Activated CD4-positive, alpha-beta T cell treated with anti-CD3 and anti-CD28 coated beads, Interleukin-2, amount 10 ng/mL, durations not matched to agents 7 days and 5 days (primary cell): ENCODE measurements around the gene FBF1. TPM values are rescaled to one million over a fixed set of nuclear protein-coding genes. Genes with fewer than 3 reads are reported as not detected.
"Not testable (repeated sequence)": the region's sequence is repeated elsewhere in the genome, so short reads cannot be mapped to it uniquely, and the experiment has no call there.

ENCODE experiments used
- CTCF ChIA-PET: fragments of 350-600 bp; sonication (Branson Sonifier 250); formaldehyde crosslinking; loops from one replicate; lab custom pipeline; 2021; ENCODE audit warnings: antibody characterized with exemption; lab: Charles Lee
- POLR2A ChIA-PET: fragments of 350-600 bp; sonication (Branson Sonifier 250); formaldehyde crosslinking; loops from one replicate; lab custom pipeline; 2021; ENCODE audit warnings: antibody characterized with exemption; lab: Charles Lee
- DNase-seq: peaks from one replicate; pipeline ENCODE4 v3.0.0-alpha.2; 2020
- H3K27ac Mint-ChIP-seq: one replicate; pipeline ENCODE4 v1.8.0; 2021; ENCODE audit warnings: mild to moderate bottlenecking, moderate library complexity, mixed read lengths
- H3K27me3 Mint-ChIP-seq: one replicate; pipeline ENCODE4 v1.8.0; 2021; ENCODE audit warnings: mixed read lengths
- H3K36me3 Mint-ChIP-seq: one replicate; pipeline ENCODE4 v1.8.0; 2021; ENCODE audit warnings: low read depth, mixed read lengths
- H3K4me1 Mint-ChIP-seq: one replicate; pipeline ENCODE4 v1.8.0; 2021; ENCODE audit warnings: mixed read lengths
- H3K4me3 Mint-ChIP-seq: one replicate; pipeline ENCODE4 v1.8.0; 2021; ENCODE audit warnings: mild to moderate bottlenecking, moderate library complexity, mixed read lengths
- H3K9me3 Mint-ChIP-seq: one replicate; pipeline ENCODE4 v1.8.0; 2021; ENCODE audit warnings: mixed read lengths
- total RNA-seq, 2 experiments: library from RNA; stranded (reverse); gene quantifications; one replicate each; pipeline ENCODE4 v1.2.3, GENCODE V29; 2021

The FBF1 gene
- total RNA-seq, 2 experiments from 2014 or later, result 21.7 to 23.5 TPM

GRCh38 chr17:75896415-75897159 lies 44.3 kb downstream of the FBF1 start, which contains the start of gene TRIM65:
TRIM65 (minus strand) TSS chr17:75896951; CDS start chr17:75896937, 14 bp downstream.
- no peaks in the 10 kb centered on the region for H3K27me3 Mint-ChIP-seq
- CTCF ChIA-PET, result interaction anchor here (0.5 to 4.1 kb wide), 23 partner anchors 9 to 501 kb away, joined by 3 to 17 read pairs (median 4); partner anchors contain the start of genes TRIM47 and WBP2
- peaks cover 25% of the 10 kb centered on the region for H3K4me1 Mint-ChIP-seq

GRCh38 chr17:75895370-75896155 lies 45.3 kb downstream of the FBF1 start:
- Mint-ChIP-seq H3K4me3 (peak overlapping the region; percentile 74), H3K9me3 (no peaks in the 10 kb centered on the region), H3K4me1 (peaks cover 25% of the 10 kb centered on the region), H3K36me3 (peaks cover 9% of the 10 kb centered on the region), H3K27me3 (no peaks in the 10 kb centered on the region), H3K27ac (peak overlapping the region; percentile 88)
- no peak for DNase-seq
- CTCF ChIA-PET, result interaction anchor here (0.8 to 4.1 kb wide), 18 partner anchors 9 to 502 kb away, joined by 3 to 17 read pairs (median 4); partner anchors contain the start of genes TRIM47 and WBP2
- POLR2A ChIA-PET, result interaction anchor here (0.7 kb wide), 1 partner anchor 66 kb away, joined by 3 read pairs; no protein-coding TSS in a partner anchor

More at GRCh38 chr17:75896415-75897159, 44.3 kb downstream of the FBF1 start, which contains the start of gene TRIM65:
- Mint-ChIP-seq H3K9me3 (no peaks in the 10 kb centered on the region), H3K27ac (peak within 1 kb of the TSS; percentile 88), H3K36me3 (peaks cover 9% of the 10 kb centered on the region), H3K4me3 (peak within 1 kb of the TSS; percentile 74)
- DNase-seq, result peak; percentile 69
- POLR2A ChIA-PET, result interaction anchor here (0.7 to 1.1 kb wide), 3 partner anchors 53 to 67 kb away, joined by 3 read pairs; partner anchors contain the start of gene UNC13D

DNA sequence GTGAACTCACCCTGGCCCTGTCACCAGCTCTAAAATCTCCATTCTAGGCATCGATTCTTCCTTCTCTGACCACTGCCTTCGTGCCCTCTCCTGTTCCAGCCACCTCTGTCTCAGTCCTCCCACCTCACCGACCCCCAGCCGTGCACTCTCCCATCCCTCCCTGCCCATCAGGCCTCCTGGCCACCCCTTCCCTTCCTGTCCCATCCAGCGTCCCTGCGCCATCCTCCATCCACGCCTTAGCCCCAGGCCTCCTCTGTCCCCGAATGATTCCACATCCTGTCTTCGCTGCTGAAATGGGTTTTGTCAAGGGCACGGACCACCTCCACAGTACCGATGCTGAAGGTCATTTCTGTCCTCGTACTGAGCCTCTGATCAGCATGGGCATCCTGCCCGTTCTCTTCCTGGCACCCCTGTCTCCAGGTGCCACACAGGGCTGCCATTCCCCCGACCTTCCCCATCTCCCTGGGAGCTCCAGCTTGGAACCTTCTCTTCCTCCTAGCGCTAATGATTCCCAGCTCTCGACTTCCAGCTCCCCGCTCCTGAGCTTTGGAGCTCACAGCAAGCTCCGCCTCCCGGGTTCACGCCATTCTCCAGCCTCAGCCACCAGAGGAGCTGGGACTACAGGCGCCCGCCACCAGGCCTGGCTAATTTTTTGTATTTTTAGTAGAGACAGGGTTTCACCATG lies 46.7 kb downstream of the FBF1 start:
- peaks cover 9% of the 10 kb centered on the region for H3K36me3 Mint-ChIP-seq
- H3K27ac Mint-ChIP-seq, result peak overlapping the region; percentile 66
- no peaks in the 10 kb centered on the region for H3K27me3 Mint-ChIP-seq
- CTCF ChIA-PET, result interaction anchor here (1.2 to 1.9 kb wide), 3 partner anchors 11 to 17 kb away, joined by 5 to 7 read pairs (median 5); no protein-coding TSS in a partner anchor
- no peak for DNase-seq
- peaks cover 25% of the 10 kb centered on the region for H3K4me1 Mint-ChIP-seq
- peak overlapping the region; percentile 20 for H3K4me3 Mint-ChIP-seq
- POLR2A ChIA-PET, result no interaction called here
- no peaks in the 10 kb centered on the region for H3K9me3 Mint-ChIP-seq

- CTCF ChIA-PET, result interaction anchor here (0.8 to 1.7 kb wide), 3 partner anchors 14 to 405 kb away, joined by 3 to 5 read pairs (median 5); no protein-coding TSS in a partner anchor
- Mint-ChIP-seq H3K27me3 (no peaks in the 10 kb centered on the region), H3K27ac (peak overlapping the region; percentile 22), H3K9me3 (no peaks in the 10 kb centered on the region), H3K4me1 (peaks cover 25% of the 10 kb centered on the region), H3K36me3 (peaks cover 7% of the 10 kb centered on the region), H3K4me3 (no peak overlapping the region)
- DNase-seq, result no peak
- POLR2A ChIA-PET, result no interaction called here
Measured at GRCh38 chr17:75893305-75894048, 47.4 kb downstream of the FBF1 start.

- Mint-ChIP-seq H3K36me3 (peaks cover 8% of the 10 kb centered on the region), H3K9me3 (no peaks in the 10 kb centered on the region), H3K27ac (no peak overlapping the region), H3K4me1 (peaks cover 25% of the 10 kb centered on the region), H3K4me3 (no peak overlapping the region), H3K27me3 (no peaks in the 10 kb centered on the region)
- DNase-seq, result no peak
- ChIA-PET POLR2A (no interaction called here), CTCF (interaction anchor here (0.8 to 2.3 kb wide), 3 partner anchors 15 to 406 kb away, joined by 3 to 9 read pairs (median 3); partner anchors contain the start of gene TRIM47)
Measured at GRCh38 chr17:75892556-75893224, 48.2 kb downstream of the FBF1 start.

GRCh38 chr17:75891605-75892555 lies 49.0 kb downstream of the FBF1 start:
- ChIA-PET POLR2A (no interaction called here), CTCF (interaction anchor here (1.0 to 2.3 kb wide), 2 partner anchors 14 to 16 kb away, joined by 3 to 9 read pairs; partner anchors contain the start of gene TRIM47)
- H3K36me3 Mint-ChIP-seq, result peaks cover 6% of the 10 kb centered on the region
- H3K4me1 Mint-ChIP-seq, result peaks cover 20% of the 10 kb centered on the region
- no peaks in the 10 kb centered on the region for H3K9me3 Mint-ChIP-seq
- H3K27me3 Mint-ChIP-seq, result no peaks in the 10 kb centered on the region
- no peak for DNase-seq
- no peak overlapping the region for H3K27ac Mint-ChIP-seq
- no peak overlapping the region for H3K4me3 Mint-ChIP-seq

DNA sequence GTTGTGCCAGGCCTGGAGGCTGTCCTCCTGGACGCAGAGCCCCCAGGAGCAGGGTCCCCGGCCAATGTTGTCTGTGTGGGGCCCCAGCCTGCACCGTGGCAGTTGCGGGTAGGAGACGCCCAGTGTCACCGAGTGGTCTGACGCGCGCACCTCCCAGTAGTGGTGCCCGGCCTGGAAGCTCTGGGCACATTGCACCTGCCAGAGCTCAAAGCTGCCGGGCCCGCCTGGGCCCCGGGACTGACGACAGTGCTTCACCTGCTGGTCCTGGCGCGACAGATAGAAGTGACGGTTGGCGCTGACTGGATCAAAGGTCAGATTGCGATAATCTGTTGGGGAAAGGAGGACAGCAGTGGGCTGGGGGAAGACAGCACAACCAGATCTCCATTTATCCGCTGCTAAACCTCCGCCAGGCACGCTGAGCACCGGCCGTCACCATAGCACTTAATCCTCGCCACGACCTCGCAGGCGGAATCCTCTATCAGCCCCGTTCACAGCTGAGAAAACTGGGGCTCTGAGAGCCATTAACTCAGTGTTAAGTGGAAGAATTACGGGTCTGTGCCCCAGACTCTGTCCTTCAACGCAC lies 49.7 kb downstream of the FBF1 start:
- Mint-ChIP-seq H3K27me3 (no peaks in the 10 kb centered on the region), H3K4me3 (no peak overlapping the region), H3K9me3 (no peaks in the 10 kb centered on the region), H3K27ac (no peak overlapping the region), H3K4me1 (peaks cover 20% of the 10 kb centered on the region), H3K36me3 (peaks cover 6% of the 10 kb centered on the region)
- POLR2A ChIA-PET, result no interaction called here
- DNase-seq, result no peak
- CTCF ChIA-PET, result interaction anchor here (0.9 to 2.3 kb wide), 4 partner anchors 10 to 223 kb away, joined by 3 to 9 read pairs (median 4); partner anchors contain the start of genes MRPL38 and TRIM47

DNA sequence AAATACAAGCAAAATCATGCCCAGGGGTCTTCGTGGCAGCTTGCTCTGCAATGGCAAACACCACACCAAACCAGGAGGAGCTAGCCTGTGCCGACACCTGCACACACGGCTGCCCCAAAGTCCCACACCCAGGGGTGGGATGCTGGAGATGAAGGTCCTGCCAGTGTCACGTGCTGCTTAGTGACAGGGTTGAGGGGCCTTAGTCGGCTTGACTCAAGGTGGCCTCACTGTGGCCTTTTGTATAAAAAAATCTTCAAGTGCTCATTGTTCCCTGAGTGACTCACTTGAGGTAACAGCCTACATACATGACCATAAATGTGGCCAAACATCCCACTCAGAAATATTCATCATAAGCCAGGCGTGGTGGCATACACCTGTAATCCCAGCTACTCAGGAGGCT lies 51.4 kb downstream of the FBF1 start:
- H3K4me3 Mint-ChIP-seq, result no peak overlapping the region
- POLR2A ChIA-PET, result interaction anchor here (1.0 kb wide), 1 partner anchor 89 kb away, joined by 4 read pairs; the partner anchor contains the start of gene ACOX1
- peaks cover 5% of the 10 kb centered on the region for H3K36me3 Mint-ChIP-seq
- CTCF ChIA-PET, result interaction anchor here (1.1 to 1.7 kb wide), 3 partner anchors 12 to 176 kb away, joined by 3 to 5 read pairs (median 4); partner anchors contain the start of genes MRPL38 and TRIM47
- no peaks in the 10 kb centered on the region for H3K27me3 Mint-ChIP-seq
- no peak overlapping the region for H3K27ac Mint-ChIP-seq
- H3K4me1 Mint-ChIP-seq, result peaks cover 8% of the 10 kb centered on the region
- H3K9me3 Mint-ChIP-seq, result no peaks in the 10 kb centered on the region
- no peak for DNase-seq

DNA sequence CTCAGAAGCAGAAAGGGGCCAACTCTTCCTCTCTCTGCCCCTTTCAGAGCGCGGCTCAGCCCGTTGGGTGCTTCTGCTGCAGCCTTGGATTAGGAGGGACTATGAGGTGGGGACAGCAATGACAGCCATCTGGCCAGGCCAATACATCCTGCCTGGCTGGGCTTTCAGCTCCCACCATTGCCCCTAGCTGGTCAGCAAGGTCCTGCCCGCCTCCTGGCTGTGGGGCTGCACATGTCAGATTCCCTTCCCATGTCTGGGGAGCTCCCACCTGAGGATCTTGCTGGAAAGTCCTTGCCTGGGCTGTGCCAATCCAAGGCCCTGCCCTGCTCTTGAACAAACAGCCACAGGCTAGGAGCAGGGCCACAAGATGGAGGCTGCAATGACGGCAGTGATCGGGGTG lies 52.4 kb downstream of the FBF1 start:
- Mint-ChIP-seq H3K36me3 (peaks cover 5% of the 10 kb centered on the region), H3K27me3 (no peaks in the 10 kb centered on the region), H3K27ac (peak overlapping the region; percentile 36), H3K9me3 (no peaks in the 10 kb centered on the region), H3K4me1 (no peaks in the 10 kb centered on the region), H3K4me3 (no peak overlapping the region)
- POLR2A ChIA-PET, result no interaction called here
- no peak for DNase-seq
- CTCF ChIA-PET, result interaction anchor here (1.3 to 2.6 kb wide), 2 partner anchors 7 to 177 kb away, joined by 3 to 10 read pairs; partner anchors contain the start of gene TRIM65

GRCh38 chr17:75885860-75886259 lies 55.0 kb downstream of the FBF1 start:
- POLR2A ChIA-PET, H3K27me3 Mint-ChIP-seq, H3K9me3 Mint-ChIP-seq, H3K4me3 Mint-ChIP-seq, H3K36me3 Mint-ChIP-seq, DNase-seq, H3K27ac Mint-ChIP-seq: not testable (repeated sequence)
- H3K4me1 Mint-ChIP-seq, result peaks cover 14% of the 10 kb centered on the region
- CTCF ChIA-PET, result interaction anchor here (0.6 to 2.6 kb wide), 3 partner anchors 10 to 16 kb away, joined by 4 to 10 read pairs (median 4); partner anchors contain the start of gene TRIM65
